GM21723 (cell line): ENCODE measurements around the gene OVCA2.

ENCODE experiments used
- ATAC-seq: cut with Tn5 transposase; IDR thresholded peaks from one replicate; pipeline ENCODE4 v1.9.1; 2021; ENCODE audit warnings: mild to moderate bottlenecking, moderate library complexity; ENCODE audit not compliant: unreplicated experiment

OVCA2 gene

GRCh38 chr17:2041561-2042389 is at the start of gene OVCA2:
TSS of gene OVCA2 (plus strand) at chr17:2042022. CDS start at chr17:2042048, 26 bp downstream.
- peak; percentile 85 for ATAC-seq

GRCh38 chr17:1992541-1992940 is 49.3 kb upstream of the OVCA2 start:
- ATAC-seq: no peak

GRCh38 chr17:1994707-1995106 is 47.1 kb upstream of the OVCA2 start:
- ATAC-seq: no peak

- ATAC-seq: no peak
These were observed 46.4 kb upstream of the OVCA2 start for GRCh38 chr17:1995321-1995892.

GRCh38 chr17:1995907-1996799 is 45.7 kb upstream of the OVCA2 start:
- no peak for ATAC-seq

- no peak for ATAC-seq
These were observed 45.0 kb upstream of the OVCA2 start for GRCh38 chr17:1996800-1997288.

- ATAC-seq: no peak
These were observed 44.4 kb upstream of the OVCA2 start for GRCh38 chr17:1997289-1997926.

- no peak for ATAC-seq
These were observed 43.7 kb upstream of the OVCA2 start for GRCh38 chr17:1997927-1998742.

GRCh38 chr17:1999557-2000251 is 42.1 kb upstream of the OVCA2 start:
- ATAC-seq: no peak

- no peak for ATAC-seq
These were observed 39.0 kb upstream of the OVCA2 start for GRCh38 chr17:2002767-2003329.

- no peak for ATAC-seq
These were observed 38.3 kb upstream of the OVCA2 start for GRCh38 chr17:2003525-2003924.

- ATAC-seq: no peak
These were observed 37.3 kb upstream of the OVCA2 start for GRCh38 chr17:2004435-2004952.

- no peak for ATAC-seq
These were observed 33.3 kb upstream of the OVCA2 start for GRCh38 chr17:2008332-2009126.

GRCh38 chr17:2009737-2010136 is 32.1 kb upstream of the OVCA2 start:
- no peak for ATAC-seq

GRCh38 chr17:2011411-2012371 is 30.1 kb upstream of the OVCA2 start:
- no peak for ATAC-seq

- ATAC-seq: no peak
These were observed 29.3 kb upstream of the OVCA2 start for GRCh38 chr17:2012499-2012898.
